Esophagus squamous epithelium (tissue), 4 donors: Measurements from ENCODE around the gene VPS54.

Experiments used
- CTCF ChIP-seq, 6 experiments: fragments of 450-650 bp in 4 of 6; fragments of 200-600 bp in 2 of 6; sonication (generic) in 2 of 6; IDR thresholded peaks; one replicate each; pipeline ENCODE4 v1.5.1; 2016 to 2019; ENCODE audit warnings: antibody characterized with exemption in 6 of 6, mild to moderate bottlenecking in 4 of 6, moderate library complexity in 4 of 6
- POLR2A ChIP-seq, 4 donors: fragments of 450-650 bp; IDR thresholded peaks; one replicate each; pipeline ENCODE4 v1.6.1; 2017; ENCODE audit warnings: antibody characterized with exemption in 4 of 4, mild to moderate bottlenecking in 4 of 4, moderate library complexity in 3 of 4

DNA sequence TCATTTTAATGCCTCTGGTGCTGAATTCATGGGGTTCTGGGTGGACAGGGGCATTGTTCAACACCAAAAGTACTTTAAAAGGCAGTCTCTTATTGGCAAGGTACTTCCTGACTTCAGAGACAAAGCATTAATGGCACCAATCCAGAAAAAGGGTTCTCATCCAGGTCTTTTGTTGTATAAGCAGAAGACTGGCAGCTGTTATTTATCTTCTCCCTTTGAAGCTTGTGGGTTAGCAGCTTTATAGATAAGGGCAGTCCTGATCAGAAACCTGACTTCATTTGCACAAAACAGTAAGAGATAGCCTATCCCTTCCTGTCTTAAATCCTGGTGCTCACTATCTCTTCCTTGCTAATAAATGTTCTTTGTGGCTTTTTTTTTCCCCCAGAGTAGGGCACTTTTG is 68.8 kb downstream of the VPS54 start:
- no peak for TF ChIP-seq CTCF (IDR thresholded peaks at IDR 0.05)
- TF ChIP-seq POLR2A (IDR thresholded peaks at IDR 0.05): no peak
